ENCODE measurements around the gene UFSP2.

GRCh38 chr4:185395238-185395955 is 30.4 kb downstream of the UFSP2 start, which contains the start of gene LRP2BP:
- TF ChIP-seq CTCF (IDR thresholded peaks at IDR 0.05 in 4 of 5, conservative IDR thresholded peaks at IDR 0.05 in 1 of 5) (no peak), POLR2A (IDR thresholded peaks at IDR 0.05) (no peak)

All from gastrocnemius medialis (tissue), 4 donors.